OCI-LY3 (cell line): ENCODE results near the gene TMEM106C.

ENCODE experiments used
- CTCF ChIP-seq: fragments of 200-600, 300-600 bp; sonication (generic); IDR thresholded peaks from 2 replicates; pipeline ENCODE4 v1.5.1; 2014; ENCODE audit warnings: antibody characterized with exemption, low read length, low read depth
- EZH2phosphoT487 ChIP-seq: fragments of 200-600 bp; shearing (Covaris generic); IDR thresholded peaks from 2 replicates; pipeline ENCODE4 v1.6.1; 2018; ENCODE audit warnings: antibody characterized with exemption, mixed run types, low read depth

- TF ChIP-seq CTCF (no peak), EZH2phosphoT487 (no peak)
Measured at GRCh38 chr12:47941475-47941780, 22.0 kb upstream of the TMEM106C start.
